OCI-LY7 (cell line): ENCODE data around the gene ULBP3.
"Not testable (repeated sequence)": the region's sequence is repeated elsewhere in the genome, so short reads cannot be mapped to it uniquely, and the experiment has no call there.

Experiments
- CTCF ChIP-seq: fragments of 200-600 bp; sonication (generic); conservative IDR thresholded peaks from 2 replicates; pipeline ENCODE4 v1.5.1; 2014; ENCODE audit warnings: mild to moderate bottlenecking, antibody characterized with exemption, low read length, moderate library complexity, mixed read lengths
- EZH2phosphoT487 ChIP-seq: fragments of 200-600 bp; sonication (generic); IDR thresholded peaks from 2 replicates; pipeline ENCODE4 v1.6.1; 2018; ENCODE audit warnings: low read depth, borderline replicate concordance, mild to moderate bottlenecking, mixed run types, antibody characterized with exemption, low read length, moderate library complexity, mixed read lengths

GRCh38 chr6:150074396-150075033 is 5.6 kb upstream of the ULBP3 start:
- not testable (repeated sequence) for TF ChIP-seq CTCF, EZH2phosphoT487
